HG02840 (cell line): ENCODE data around the gene CACNA2D4.
"Not testable (repeated sequence)": the region's sequence is repeated elsewhere in the genome, so short reads cannot be mapped to it uniquely, and the experiment has no call there.

ENCODE experiments used
- ATAC-seq: cut with Tn5 transposase; IDR thresholded peaks from one replicate; pipeline ENCODE4 v1.9.1; 2021; ENCODE audit warnings: mild to moderate bottlenecking, moderate library complexity, moderate number of reproducible peaks; ENCODE audit not compliant: unreplicated experiment, low FRiP score

CACNA2D4 gene

DNA sequence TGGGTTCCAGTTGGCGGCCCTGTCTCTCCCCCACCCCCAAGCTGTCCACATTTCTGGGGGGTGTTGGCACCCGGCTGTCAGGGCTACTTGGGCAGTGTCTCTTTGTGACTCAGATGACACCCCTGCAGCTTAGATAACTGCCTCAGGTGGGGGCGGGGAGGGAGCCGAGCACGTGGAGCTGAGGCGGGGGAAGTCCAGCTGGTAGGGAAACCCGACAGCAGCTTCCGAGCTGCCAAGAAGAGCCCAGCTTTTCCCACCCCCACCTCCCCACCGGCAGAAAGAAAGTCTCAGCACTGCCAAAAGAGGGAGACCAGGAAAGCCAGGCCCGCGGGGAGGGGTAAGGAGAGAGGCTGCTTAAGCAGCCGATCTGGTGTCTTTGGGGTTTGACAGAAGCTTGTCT lies 96.6 kb downstream of the CACNA2D4 start:
- no peak for ATAC-seq

DNA sequence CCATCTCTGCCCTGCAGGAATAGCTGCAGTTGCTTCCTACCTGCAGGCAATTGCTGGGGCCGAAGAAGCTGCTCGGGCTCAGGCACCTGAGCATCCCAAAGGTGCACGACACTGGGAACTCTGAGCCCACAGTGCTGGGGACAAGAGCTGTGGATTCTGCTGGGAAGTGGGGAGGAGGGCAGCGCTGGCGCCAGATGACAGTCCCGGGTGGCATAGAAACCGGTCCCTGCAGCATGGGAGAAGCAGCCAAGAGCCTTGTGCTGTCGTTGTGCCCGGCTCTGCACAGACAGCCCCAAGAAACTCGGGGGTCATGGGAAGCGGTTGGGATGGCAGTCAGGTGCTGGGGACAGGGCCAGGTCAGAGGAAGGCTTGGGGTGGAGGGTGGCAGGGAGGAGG lies 97.6 kb downstream of the CACNA2D4 start:
- no peak for ATAC-seq

DNA sequence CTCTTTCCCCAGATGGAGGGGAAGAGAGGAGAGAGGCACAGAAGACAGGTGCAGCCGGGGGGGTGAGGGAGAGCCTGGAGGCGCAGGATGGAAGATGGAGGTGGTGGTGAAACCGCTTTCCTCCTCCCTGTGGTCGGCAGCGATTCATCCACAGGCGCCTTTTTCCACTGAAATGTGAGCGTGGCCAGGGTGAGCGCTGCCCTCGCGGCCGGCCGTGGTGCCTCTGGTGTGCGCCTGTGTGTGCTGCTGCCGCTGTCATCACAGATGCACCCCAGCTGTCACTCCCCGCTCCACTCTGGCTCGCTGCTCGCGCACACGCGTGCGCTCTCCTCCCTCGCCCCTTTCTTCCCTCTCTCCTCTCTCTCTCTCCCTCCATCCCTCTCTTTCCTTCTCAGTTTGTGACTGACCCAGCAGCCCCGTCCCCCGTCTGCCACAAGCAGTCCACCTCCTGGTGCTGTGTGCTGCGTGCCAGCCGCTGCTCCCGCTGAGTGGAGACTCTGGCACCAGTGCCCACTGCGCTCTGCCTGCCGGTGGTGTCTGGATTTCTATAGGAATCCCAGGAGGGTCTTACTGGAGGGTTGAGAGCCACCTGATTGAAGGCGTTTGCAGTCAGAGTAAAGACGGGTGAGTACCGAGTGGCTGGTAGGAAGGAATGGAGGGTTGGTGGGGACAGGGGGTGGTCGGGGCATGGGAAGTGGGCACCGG lies 98.1 kb downstream of the CACNA2D4 start, which contains the start of gene LRTM2:
LRTM2 (plus strand) TSS at position 375 of the 705 bp plus-strand sequence. CDS start 7,584 bp downstream, outside the sequence.
- ATAC-seq = no peak

DNA sequence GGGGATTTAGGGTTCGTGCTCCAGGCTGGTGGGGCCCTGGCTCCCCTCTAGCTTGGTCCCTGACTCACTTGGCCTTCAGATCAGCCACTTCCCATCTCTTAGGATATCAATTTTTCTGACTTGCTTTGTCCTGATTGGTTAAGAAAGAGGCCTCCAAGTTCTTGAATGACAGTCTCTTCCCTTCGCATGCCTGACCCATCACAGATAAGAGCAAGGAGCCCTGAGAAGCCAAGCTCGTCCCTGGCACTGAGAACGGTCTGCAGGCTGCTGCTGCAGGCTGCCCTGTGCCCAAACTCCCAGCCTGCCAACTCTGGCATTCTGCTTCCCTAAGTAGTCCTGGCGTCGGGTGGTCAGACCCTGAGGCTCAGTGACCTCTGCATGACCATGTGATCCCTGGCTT lies 98.9 kb downstream of the CACNA2D4 start:
- ATAC-seq = no peak

DNA sequence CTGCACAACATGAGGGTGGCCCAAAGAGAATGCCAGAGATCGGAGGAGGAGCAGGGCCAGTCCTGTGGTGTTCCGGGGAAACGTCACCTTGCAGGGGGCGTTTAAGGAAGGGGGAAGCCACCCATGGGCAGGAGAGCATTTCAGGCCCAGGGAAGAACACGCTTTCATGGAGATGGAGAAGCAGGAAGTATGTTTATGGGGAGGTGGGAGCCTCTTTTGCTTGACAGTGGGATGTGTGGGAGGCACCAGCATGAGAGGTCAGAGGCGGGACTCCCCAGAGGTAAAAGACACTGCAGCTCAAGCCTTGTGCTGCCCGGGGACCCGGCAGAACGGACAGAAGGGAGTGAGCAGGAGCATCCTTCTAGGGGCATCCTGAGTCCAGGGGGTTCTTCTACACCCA lies 99.4 kb downstream of the CACNA2D4 start:
- ATAC-seq = no peak

DNA sequence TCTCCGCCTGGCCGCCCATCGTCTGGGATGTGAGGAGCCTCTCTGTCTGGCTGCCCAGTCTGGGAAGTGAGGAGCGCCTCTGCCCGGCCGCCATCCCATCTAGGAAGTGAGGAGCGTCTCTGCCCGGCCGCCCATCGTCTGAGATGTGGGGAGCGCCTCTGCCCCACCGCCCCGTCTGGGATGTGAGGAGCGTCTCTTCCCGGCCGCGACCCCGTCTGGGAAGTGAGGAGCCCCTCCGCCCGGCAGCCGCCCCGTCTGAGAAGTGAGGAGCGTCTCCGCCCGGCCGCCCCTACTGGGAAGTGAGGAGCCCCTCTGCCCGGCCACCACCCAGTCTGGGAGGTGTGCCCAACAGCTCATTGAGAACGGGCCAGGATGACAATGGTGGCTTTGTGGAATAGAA lies 100.5 kb downstream of the CACNA2D4 start:
- not testable (repeated sequence) for ATAC-seq

DNA sequence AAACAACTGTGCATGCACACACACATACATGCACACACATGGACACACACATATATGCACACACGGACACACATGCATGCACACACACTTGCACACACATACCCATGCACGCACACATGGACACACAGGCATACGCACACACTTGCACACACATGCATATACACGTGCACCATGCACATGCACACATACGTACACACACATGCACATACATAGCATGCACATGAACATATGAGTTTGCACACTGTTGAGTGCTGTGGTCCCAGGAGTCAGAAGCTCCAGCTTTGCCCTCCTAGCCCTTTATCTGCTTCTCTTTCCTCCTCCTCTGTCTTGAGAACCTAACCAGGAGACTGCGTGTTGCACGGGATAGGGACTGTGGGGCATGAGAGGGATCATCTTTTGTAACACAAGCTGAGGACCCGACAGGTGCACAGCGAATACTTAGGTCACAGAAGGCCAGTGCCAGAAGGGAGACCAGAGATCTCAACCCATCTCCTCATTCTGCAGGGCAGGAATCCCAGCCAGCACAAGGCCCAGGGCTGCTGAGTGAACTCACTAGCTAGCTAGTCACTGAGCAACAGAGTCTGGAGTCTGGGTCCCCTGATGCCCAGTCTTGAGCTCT lies 101.6 kb downstream of the CACNA2D4 start:
- ATAC-seq = no peak

DNA sequence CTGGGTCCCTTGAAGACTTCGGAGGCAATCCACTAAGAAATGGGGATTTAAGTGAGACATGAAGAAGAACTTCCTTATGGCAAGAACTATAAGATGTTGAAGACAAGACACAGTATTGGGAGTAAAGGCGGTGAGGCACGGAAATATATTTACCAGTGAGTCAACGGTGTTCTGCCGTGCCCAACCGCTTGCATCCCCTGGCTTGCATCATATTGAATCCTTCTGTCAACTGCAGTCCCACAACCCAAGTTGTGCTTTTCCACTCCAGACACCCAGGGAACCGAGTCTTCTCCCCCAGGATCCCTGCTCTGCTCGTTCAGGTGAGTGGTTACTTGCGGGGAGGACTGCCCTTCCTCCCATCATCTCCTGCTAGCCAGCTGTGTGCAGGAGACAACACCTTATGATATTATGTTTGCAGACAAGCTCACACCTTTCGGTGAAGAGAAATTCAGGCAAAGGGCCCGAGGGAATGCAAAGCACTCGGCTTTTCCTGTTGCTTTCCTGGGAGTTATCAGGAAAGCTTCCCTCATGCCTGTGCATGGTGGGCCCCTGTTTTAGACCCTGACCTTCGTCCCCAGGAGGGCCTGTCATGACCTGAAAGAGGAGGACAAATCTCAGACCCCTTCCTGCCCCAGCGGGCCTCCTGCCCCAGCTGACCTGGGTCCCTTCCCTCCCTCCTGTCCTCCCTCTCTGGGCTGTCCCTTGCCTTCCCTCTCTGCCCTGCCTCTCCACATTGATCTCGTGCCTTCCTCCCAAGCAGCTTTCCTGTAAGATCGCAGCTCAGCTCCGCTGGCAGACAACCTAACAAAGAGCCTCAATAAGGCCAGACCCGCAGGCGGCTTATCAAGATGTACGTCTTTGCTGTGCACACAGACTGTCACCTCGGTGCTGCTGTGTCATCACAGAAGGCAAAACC lies 102.4 kb downstream of the CACNA2D4 start:
- no peak for ATAC-seq

DNA sequence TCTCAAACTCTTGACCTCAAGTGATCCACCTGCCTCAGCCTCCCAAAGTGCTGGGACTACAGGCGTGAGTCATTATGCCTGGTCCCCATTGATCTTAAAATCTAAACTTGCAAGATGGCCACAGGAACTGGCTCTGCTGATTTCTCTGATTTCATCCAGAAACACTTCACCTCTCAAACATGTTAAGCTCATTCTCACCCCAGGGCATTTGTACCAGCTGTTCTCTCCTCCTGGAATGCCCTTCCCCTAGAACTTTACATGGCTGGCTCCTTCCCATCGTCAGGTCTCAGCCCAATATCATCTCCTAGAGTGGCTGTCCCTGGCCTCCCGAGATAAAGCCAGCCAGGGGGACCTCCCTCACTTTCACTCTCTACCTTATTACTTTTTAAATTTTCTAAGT lies 103.3 kb downstream of the CACNA2D4 start:
- ATAC-seq = no peak

DNA sequence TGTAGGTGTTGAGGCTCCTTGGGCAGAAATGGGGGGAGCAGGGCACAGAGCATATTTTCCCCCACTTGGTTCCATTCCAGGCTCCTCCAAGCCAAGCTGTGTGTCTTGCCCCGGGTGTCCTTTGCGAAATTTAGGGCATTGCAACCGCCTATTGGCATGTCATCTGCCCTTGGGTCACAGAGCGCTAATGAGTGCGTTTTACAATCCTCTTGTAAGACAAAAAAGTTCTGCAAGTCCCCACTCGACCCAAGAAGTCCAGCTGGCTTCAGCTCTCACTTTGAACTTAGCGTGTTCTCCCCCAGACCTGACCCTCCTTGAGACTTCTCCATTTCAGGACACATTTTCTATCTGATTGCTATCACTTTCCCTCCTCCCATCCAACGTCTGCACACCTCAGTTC lies 104.2 kb downstream of the CACNA2D4 start:
- ATAC-seq = no peak

DNA sequence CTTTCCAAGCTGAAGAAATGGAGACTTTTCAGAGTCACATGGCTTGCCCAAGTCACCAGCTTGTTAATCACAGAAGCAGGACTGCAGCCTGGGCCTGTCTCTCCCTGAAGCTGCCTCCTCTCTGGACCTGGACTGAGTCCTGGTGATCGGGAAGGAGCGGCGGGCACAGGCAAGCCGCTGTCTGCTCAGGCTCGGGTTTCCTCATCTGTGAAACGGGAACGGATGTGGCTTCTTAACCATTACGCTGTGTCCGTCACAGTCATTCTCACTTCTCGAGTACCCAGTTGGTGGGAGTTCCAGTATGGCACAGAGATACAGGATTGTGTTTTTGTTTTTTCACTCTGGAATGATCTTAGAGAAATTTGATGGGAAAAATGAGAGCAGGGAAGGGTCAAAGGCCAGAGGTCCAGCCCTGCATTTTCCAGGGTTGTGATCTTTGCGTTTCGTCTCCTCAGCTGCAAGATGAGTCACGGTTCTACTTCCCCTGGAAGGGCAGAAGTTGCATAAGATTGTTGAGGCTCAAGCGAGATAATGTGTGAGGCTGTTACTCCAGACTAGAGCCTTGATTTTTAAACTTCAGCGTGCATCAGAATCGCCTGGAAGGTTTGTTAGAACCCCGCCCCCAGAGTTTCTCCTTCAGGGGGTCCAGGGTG lies 105.7 kb downstream of the CACNA2D4 start:
- ATAC-seq = no peak

DNA sequence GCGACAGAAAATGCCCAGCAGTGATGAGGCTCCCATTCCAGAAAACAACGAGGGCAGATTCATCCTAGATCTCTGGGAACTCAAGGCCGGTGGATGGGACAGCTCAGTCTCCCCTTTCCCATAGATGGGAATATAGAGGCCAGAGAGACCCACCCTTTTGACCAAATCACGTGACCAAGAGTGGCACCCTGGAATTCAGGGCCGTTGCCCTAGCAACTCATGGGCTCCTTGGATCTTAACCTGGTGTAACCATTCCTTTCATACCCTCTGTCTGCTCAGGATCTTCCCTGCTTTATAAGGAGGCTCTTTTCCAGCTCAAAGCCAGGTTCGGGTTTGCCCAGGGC lies 106.5 kb downstream of the CACNA2D4 start:
- no peak for ATAC-seq

DNA sequence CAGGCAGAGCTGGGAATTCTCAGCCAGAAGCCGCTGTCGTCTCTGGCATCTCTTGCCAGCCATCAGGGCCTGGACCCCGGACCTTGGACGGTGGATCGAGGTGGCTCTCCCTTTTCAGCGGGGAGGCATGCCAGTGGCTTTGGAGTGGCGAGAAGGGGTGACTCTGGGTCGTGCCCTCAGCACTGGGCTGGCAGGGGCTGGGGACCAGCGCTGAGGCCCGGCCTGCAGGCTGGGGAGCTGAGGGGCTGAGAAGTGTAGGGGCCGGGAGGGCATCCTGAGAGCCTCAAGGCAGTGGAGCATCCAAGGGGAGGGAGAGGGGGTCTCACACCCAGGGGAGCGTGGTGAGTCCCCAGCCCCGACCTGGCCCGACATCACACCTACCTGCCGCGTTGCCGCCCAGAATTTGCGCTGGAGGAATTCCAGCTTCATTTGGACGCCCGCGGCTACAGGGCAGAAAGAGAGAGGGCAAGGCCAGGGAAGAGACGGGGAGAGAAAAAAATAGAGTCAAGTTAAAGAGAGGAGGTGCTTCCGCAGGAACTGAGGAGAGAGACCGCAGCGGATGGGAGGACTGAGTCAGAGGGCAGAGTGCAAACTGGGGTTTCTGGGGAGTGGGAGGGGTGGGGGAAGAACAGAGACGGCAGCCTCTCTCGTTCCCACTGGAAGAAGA lies 107.0 kb downstream of the CACNA2D4 start:
- no peak for ATAC-seq

DNA sequence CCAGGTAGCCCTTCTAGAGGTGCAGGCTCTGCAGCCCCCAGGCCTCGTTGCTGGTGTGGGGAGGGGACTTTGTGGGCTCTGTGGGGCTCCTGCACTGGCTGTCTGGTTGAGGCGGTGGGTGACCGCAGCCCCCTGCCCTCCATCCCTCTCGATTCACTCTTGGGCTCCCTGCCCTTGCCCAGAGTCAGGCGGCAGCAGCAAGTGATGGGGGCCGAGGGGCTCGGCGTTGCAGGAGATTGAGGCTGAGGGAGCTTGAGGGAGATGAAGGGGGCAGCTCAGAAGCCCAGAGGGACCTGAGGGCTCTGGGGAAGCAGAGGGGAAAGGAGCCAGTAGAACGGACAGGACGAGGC lies 107.5 kb downstream of the CACNA2D4 start:
- ATAC-seq = no peak

DNA sequence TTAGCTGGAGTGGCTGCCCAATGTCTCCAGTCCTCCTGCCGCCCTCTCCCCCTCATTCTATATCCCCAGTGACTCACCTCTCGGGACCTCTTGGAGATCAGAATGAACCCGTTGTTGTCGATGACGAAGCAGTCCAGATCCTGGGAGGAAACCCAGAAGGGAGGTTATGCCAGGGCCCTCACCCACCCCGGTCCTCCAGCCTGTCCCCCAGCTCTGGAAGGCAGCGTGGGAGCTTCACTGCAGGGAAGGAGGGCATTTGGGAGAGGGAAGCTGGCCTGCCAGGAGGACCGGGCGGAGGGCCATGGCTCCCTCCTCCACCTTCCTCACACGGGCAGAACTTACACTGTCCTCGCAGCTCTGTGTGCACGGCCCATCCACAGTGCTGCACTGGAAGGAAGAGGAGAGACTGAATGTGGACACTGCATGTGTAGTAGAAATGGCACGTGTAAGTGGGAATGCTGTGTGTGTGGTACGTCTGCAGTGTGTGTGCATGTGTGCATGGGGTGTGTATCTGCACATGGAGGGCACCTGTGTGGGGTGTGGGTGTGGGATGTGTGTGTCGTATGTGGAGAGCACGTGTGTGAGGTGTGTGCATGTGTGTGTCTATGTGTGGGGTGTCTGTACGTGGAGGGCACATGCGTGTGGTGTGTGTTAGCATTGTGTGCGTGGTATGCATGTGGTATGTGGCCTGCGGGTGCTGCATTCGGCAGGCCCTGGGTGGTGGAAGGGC lies 108.1 kb downstream of the CACNA2D4 start:
- ATAC-seq = no peak

DNA sequence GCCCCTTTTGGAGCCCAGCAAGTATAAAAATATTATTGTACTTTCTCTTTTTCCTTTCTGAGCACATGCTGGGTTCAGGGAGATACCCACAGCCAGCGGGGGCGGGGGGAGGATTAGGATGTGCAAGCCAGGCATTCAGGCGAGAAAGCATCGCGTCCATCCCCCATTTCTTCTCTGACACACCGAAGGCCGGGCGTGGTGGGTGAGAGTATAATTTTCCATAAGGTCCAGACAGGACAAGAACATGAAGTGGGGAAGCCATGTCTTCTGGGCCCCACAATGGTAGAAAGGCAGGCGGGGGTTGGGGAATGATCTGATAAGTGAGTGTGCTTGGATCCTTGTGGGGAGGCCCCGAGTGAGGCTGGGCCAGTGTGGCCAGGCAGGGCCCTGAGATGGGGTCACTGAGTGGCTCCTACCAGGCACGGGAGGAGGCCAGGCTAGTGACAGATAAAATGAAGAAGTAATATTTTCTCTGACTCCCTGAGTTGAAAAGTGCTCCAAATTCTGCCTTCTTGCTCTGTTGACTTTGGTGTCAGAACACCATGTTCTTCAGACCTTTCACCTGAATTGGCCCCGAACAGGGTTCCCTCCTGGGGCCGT lies 108.8 kb downstream of the CACNA2D4 start:
- ATAC-seq = no peak

DNA sequence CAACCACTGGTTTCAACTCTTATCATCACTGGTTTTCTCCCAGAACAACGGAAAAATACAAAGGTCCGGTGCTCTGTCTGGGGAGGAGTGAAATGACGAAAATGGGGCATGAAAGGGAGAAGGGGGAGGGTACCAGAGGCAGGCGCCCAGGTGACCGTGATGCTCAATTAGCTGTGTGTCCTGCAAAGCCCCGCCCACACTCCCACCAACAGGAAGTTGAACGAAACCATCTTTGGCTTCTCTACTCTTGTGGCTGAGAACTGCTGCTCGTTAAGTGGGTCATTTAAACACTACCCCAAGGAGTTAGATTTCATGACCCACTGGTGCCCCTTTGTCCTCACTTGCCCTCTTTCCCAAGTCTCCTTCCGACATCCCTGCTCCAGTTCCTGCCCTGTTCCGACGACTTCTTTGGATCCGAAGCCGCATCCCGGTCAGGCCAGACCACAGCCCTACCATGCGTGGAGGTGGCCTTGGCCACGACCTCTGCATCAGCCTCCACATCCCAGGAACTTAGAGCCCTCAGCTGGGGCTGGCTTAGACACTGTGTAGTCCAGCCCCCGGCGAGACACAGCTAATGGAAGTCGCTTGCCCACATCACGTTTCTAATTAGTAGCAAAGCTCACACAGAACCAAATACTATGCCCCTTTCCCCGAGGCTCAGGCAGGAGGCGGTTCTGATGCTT lies 109.5 kb downstream of the CACNA2D4 start:
- ATAC-seq = no peak

DNA sequence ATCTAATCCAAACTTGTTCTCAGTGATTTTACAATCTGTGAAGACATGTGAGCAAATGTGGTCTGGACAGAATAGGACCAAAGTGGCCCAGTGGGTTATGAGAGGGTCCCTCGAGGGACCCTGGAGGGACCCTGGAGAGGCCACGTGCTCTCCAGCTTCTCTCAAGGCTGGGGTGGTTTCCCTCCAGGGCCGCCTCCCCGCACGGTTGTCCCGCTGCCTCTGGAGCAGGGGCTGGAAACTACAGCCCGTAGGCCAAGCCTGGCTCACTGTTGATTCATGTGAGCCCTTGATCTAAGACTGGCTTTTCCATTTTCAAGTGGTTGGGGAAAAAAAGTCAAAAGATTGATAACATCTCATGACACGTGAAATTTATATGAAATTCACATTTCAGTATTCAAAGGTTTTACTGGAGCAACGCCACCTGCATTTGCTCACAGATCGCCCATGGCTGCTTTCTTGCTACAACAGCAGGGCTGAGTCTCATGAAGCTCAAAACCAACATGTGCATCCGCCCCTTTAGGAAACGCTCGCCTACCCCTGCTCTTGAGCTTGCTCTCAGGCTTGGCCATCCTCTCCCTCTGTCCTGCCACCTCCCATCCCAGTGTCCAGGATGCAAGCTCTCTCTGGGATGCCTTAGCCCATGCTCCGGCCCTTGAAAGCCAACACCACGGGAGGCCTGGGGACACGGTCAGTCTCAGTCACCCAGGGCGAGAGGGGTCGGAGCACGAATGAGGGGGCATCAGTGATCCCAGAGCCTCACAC lies 110.2 kb downstream of the CACNA2D4 start:
- no peak for ATAC-seq
